B cell (primary cell): ENCODE data around the gene ATRIP. TPM values are rescaled to one million over a fixed set of nuclear protein-coding genes. Genes with fewer than 3 reads are reported as not detected.

Source experiments
- ATAC-seq: fragments of 200-7000 bp; cut with Tn5 transposase; one replicate; pipeline ENCODE4 v1.10.0; 2021; ENCODE audit warnings: low read depth, mild to moderate bottlenecking, moderate number of reproducible peaks, moderate library complexity
- CTCF ChIA-PET: fragments of 350-600 bp; sonication (Branson Sonifier 250); formaldehyde crosslinking; loops from one replicate; lab custom pipeline; 2021; ENCODE audit warnings: antibody characterized with exemption, inconsistent platforms; lab: Charles Lee
- POLR2A ChIA-PET: fragments of 350-600 bp; sonication (Branson Sonifier 250); formaldehyde crosslinking; loops from one replicate; lab custom pipeline; 2021; ENCODE audit warnings: antibody characterized with exemption; lab: Charles Lee
- DNase-seq: peaks from one replicate; pipeline ENCODE4 v3.0.0; 2013
- H2AFZ ChIP-seq: 2 replicates; pipeline ENCODE4 v1.6.1; 2012; ENCODE audit warnings: mild to moderate bottlenecking, low read depth, low read length; ENCODE audit not compliant: insufficient read depth, poor library complexity, severe bottlenecking
- H3K27ac ChIP-seq, 2 donors: 1 replicate in 1 of 2; 2 replicates in 1 of 2; pipeline ENCODE4 v1.5.1; 2012 to 2013; ENCODE audit warnings: low read length in 2 of 2, mild to moderate bottlenecking in 2 of 2, moderate library complexity in 1 of 2
- H3K27me3 ChIP-seq, 4 experiments: fragments of 200-600 bp in 1 of 4; sonication (generic) in 1 of 4; replicated peaks in 1 of 4; 1 replicate in 2 of 4; 2 replicates in 2 of 4; pipeline versions ENCODE4 v1.6.1 to v1.7.0; 2013 to 2016; ENCODE audit warnings: low read length in 3 of 4, mild to moderate bottlenecking in 2 of 4, mixed read lengths in 1 of 4, moderate library complexity in 1 of 4; ENCODE audit not compliant: insufficient read depth in 4 of 4, control insufficient read depth in 3 of 4; ENCODE audit errors: control extremely low read depth in 1 of 4
- H3K36me3 ChIP-seq, 2 experiments: replicated peaks in 1 of 2; 1 replicate in 1 of 2; 2 replicates in 1 of 2; pipeline versions ENCODE4 v1.6.1 to v1.7.1; 2013; ENCODE audit warnings: low read length in 1 of 2; ENCODE audit not compliant: insufficient read depth in 2 of 2, control insufficient read depth in 1 of 2; ENCODE audit errors: control extremely low read depth in 1 of 2, extremely low read depth in 1 of 2
- H3K4me1 ChIP-seq, 2 donors: fragments of 200-600 bp in 1 of 2; sonication (generic) in 1 of 2; 1 replicate in 1 of 2; 2 replicates in 1 of 2; pipeline versions ENCODE4 v1.5.1 to v1.6.1; 2013 to 2017; ENCODE audit warnings: low read length in 2 of 2; ENCODE audit not compliant: control insufficient read depth in 2 of 2, insufficient read depth in 2 of 2
- H3K4me2 ChIP-seq: replicated peaks from 2 replicates; pipeline ENCODE3; 2012; ENCODE audit warnings: mild to moderate bottlenecking, low read depth, low read length; ENCODE audit not compliant: poor library complexity, severe bottlenecking
- H3K4me3 ChIP-seq, 5 experiments: fragments of 200-600 bp in 1 of 5; sonication (generic) in 1 of 5; 1 replicate in 3 of 5; 2 replicates in 2 of 5; pipeline versions ENCODE4 v1.5.1 to v1.7.0; 2011 to 2016; ENCODE audit warnings: low read length in 4 of 5, mild to moderate bottlenecking in 4 of 5, low read depth in 2 of 5, control low read depth in 1 of 5, moderate library complexity in 1 of 5; ENCODE audit not compliant: insufficient read depth in 1 of 5; ENCODE audit errors: control extremely low read depth in 1 of 5, extremely low read depth in 1 of 5
- H3K79me2 ChIP-seq: fragments of 200-600 bp; sonication (generic); one replicate; pipeline ENCODE4 v1.6.0; 2016; ENCODE audit warnings: low read length; ENCODE audit not compliant: control insufficient read depth, insufficient read depth
- H3K9ac ChIP-seq: fragments of 200-600 bp; sonication (generic); 2 replicates; pipeline ENCODE4 v1.6.1; 2017; ENCODE audit warnings: mild to moderate bottlenecking, low read length, moderate library complexity
- H3K9me3 ChIP-seq, 3 donors: one replicate each; pipeline versions ENCODE4 v1.6.1 to v1.7.1; 2013; ENCODE audit warnings: low read length in 2 of 3; ENCODE audit not compliant: control insufficient read depth in 2 of 3, insufficient read depth in 1 of 3; ENCODE audit errors: control extremely low read depth in 1 of 3
- H4K20me1 ChIP-seq: 2 replicates; pipeline ENCODE4 v1.6.0; 2012; ENCODE audit warnings: mild to moderate bottlenecking, low read length; ENCODE audit not compliant: insufficient read depth, control insufficient read depth, poor library complexity, severe bottlenecking
- H3K27ac Mint-ChIP-seq: one replicate; pipeline ENCODE4 v1.8.0; 2021; ENCODE audit warnings: mixed read lengths
- H3K27me3 Mint-ChIP-seq: one replicate; pipeline ENCODE4 v1.8.0; 2021; ENCODE audit warnings: mixed read lengths
- H3K4me1 Mint-ChIP-seq: one replicate; pipeline ENCODE4 v1.8.0; 2021; ENCODE audit warnings: mixed read lengths
- H3K4me3 Mint-ChIP-seq: one replicate; pipeline ENCODE4 v1.8.0; 2021; ENCODE audit warnings: mixed read lengths
- H3K9me3 Mint-ChIP-seq: one replicate; pipeline ENCODE4 v1.8.0; 2022; ENCODE audit warnings: mixed read lengths; ENCODE audit not compliant: insufficient read depth
- CTCF ChIP-seq: fragments of 200-600 bp; IDR thresholded peaks from one replicate; pipeline ENCODE4 v1.8.0; 2022; ENCODE audit warnings: antibody characterized with exemption, mild to moderate bottlenecking
- EZH2 ChIP-seq: IDR thresholded peaks from 2 replicates; pipeline ENCODE4 v1.6.1; 2012; ENCODE audit warnings: borderline replicate concordance, low read depth, mild to moderate bottlenecking, moderate library complexity, low read length; ENCODE audit not compliant: insufficient read depth, poor library complexity, severe bottlenecking
- WGBS: methylation state at CpG from one replicate; pipeline ENCODE4 v1.1.5; 2013; ENCODE audit warnings: missing lambda C conversion rate; ENCODE audit not compliant: insufficient coverage; 5-methylcytosine and 5-hydroxymethylcytosine counted together
- intact Hi-C: fragments of 100-400 bp; cut with micrococcal nuclease; formaldehyde crosslinking; loops from one replicate; pipeline ENCODE4 v1.10.0; 2022
- polyA plus RNA-seq: library from polyadenylated mRNA; depleted of rRNA; stranded (reverse); fragments of >200 nt; gene quantifications from 2 replicates; pipeline ENCODE4 v1.2.3, GENCODE V29; 2012
- total RNA-seq, 2 donors: library from RNA; stranded (reverse); fragments of 120-200 nt in 1 of 2; gene quantifications; 1 replicate in 1 of 2; 2 replicates in 1 of 2; pipeline versions ENCODE4 v1.2.3 to v1.2.4, GENCODE V29; 2013 to 2022

ATRIP gene
- total and polyA plus RNA-seq, 2 donors (not counting 1 experiment from before 2014, with no cell fraction given), result 10.5 to 11.6 TPM

GRCh38 chr3:48502728-48503168, 56.2 kb downstream of the ATRIP start:
- no peak overlapping the region for H2AFZ ChIP-seq
- H3K4me1 Mint-ChIP-seq, result peaks cover 26% of the 10 kb centered on the region
- intact Hi-C loops, result no loop called here
- DNase-seq (peak; percentile 15), ATAC-seq (no peak)
- peaks cover 0 to 5% (median 0%) of the 10 kb centered on the region in 3 donors for H3K9me3 ChIP-seq
- H3K79me2 ChIP-seq, result no peaks in the 10 kb centered on the region
- H3K27me3 ChIP-seq, result no peaks in the 10 kb centered on the region
- peak overlapping the region; percentile 79 for H3K27ac Mint-ChIP-seq
- no peak overlapping the region for H3K27ac ChIP-seq
- no peak overlapping the region for H3K4me3 ChIP-seq
- H3K27me3 Mint-ChIP-seq, result no peaks in the 10 kb centered on the region
- no peak overlapping the region for H3K4me2 ChIP-seq
- H3K4me3 Mint-ChIP-seq, result peak overlapping the region; percentile 79
- peaks cover 14 to 24% of the 10 kb centered on the region in 2 donors for H3K4me1 ChIP-seq
- no peak overlapping the region for H3K9ac ChIP-seq
- ChIA-PET POLR2A (interaction anchor here (0.6 kb wide), 1 partner anchor 240 kb away, joined by 3 read pairs; no protein-coding TSS in a partner anchor), CTCF (interaction anchor here (2.8 to 10.6 kb wide), 2 partner anchors 33 to 67 kb away, joined by 16 to 240 read pairs; a partner anchor contains a TSS)
- no peaks in the 10 kb centered on the region for H3K36me3 ChIP-seq
- WGBS, result 93% methylated on average over 6 of the region's 6 CpGs
- peaks cover 2% of the 10 kb centered on the region for H3K9me3 Mint-ChIP-seq
- no peak for TF ChIP-seq EZH2
- TF ChIP-seq CTCF, result no peak
- no peaks in the 10 kb centered on the region for H4K20me1 ChIP-seq

- DNase-seq (no peak), ATAC-seq (no peak)
- no peaks in the 10 kb centered on the region for H3K27me3 ChIP-seq
- 9% methylated on average over 21 of the region's 26 CpGs for WGBS
- Mint-ChIP-seq H3K27ac (peak overlapping the region; percentile 79), H3K9me3 (no peaks in the 10 kb centered on the region), H3K27me3 (no peaks in the 10 kb centered on the region), H3K4me1 (peaks cover 27% of the 10 kb centered on the region), H3K4me3 (peak overlapping the region; percentile 79)
- no peaks in the 10 kb centered on the region for H3K36me3 ChIP-seq
- H3K9me3 ChIP-seq, result peaks cover 0 to 2% (median 0%) of the 10 kb centered on the region in 3 donors
- no peaks in the 10 kb centered on the region for H4K20me1 ChIP-seq
- intact Hi-C loops, result no loop called here
- peak overlapping the region; percentile 89 for H2AFZ ChIP-seq
- H3K4me2 ChIP-seq, result peak overlapping the region; percentile 98
- no peaks in the 10 kb centered on the region for H3K79me2 ChIP-seq
- peak overlapping the region; percentile 79 for H3K9ac ChIP-seq
- H3K4me3 ChIP-seq, result peak overlapping the region; percentile 17 to 75 (median 64)
- TF ChIP-seq CTCF, result no peak
- TF ChIP-seq EZH2, result no peak
- CTCF ChIA-PET, result interaction anchor here (0.5 to 10.6 kb wide), 5 partner anchors 12 to 103 kb away, joined by 3 to 240 read pairs (median 16); a partner anchor contains a TSS
- POLR2A ChIA-PET, result interaction anchor here (0.6 to 1.6 kb wide), 7 partner anchors 24 to 239 kb away, joined by 3 to 6 read pairs (median 5); a partner anchor contains a TSS
- H3K4me1 ChIP-seq, result peaks cover 14 to 25% of the 10 kb centered on the region in 2 donors
- H3K27ac ChIP-seq, result peak overlapping the region; percentile 52 to 76
Observed at GRCh38 chr3:48503401-48504050, 57.0 kb downstream of the ATRIP start.
